Breast epithelium (tissue), 4 donors: Measurements from ENCODE around the gene PAQR8. TPM values are rescaled to one million over a fixed set of nuclear protein-coding genes. Genes with fewer than 3 reads are reported as not detected.
A peak's percentile ranks its signal among the peaks of the same experiment; 100 is the strongest.

ENCODE experiments used
- DNase-seq, 2 donors: peaks; one replicate each; pipeline ENCODE4 v3.0.0-alpha.2; 2019; ENCODE audit warnings: low spot score in 2 of 2
- H3K27ac ChIP-seq, 2 donors: fragments of 200-600 bp; sonication (generic) in 1 of 2; one replicate each; pipeline ENCODE4 v1.5.1; 2016 to 2019; ENCODE audit warnings: mild to moderate bottlenecking in 1 of 2
- H3K27me3 ChIP-seq, 2 donors: fragments of 200-600 bp; sonication (generic) in 1 of 2; one replicate each; pipeline versions ENCODE4 v1.5.1 to v1.6.0; 2017 to 2019; ENCODE audit warnings: control low read depth in 1 of 2, mild to moderate bottlenecking in 1 of 2
- H3K36me3 ChIP-seq: fragments of 200-600 bp; one replicate; pipeline ENCODE4 v1.5.1; 2019
- H3K4me1 ChIP-seq, 2 donors: fragments of 200-600 bp; sonication (generic); one replicate each; pipeline ENCODE4 v1.5.1; 2016 to 2019; ENCODE audit warnings: control low read depth in 1 of 2
- H3K4me3 ChIP-seq, 3 donors: fragments of 200-600 bp; sonication (generic); 1 replicate in 2 of 3; 2 replicates in 1 of 3; pipeline ENCODE4 v1.5.1; 2016 to 2019; ENCODE audit warnings: mild to moderate bottlenecking in 3 of 3, moderate library complexity in 2 of 3
- H3K9me3 ChIP-seq, 2 donors: fragments of 200-600 bp; sonication (generic) in 1 of 2; one replicate each; pipeline ENCODE4 v1.5.1; 2016 to 2019; ENCODE audit warnings: control low read depth in 1 of 2
- CTCF ChIP-seq, 3 donors: fragments of 450-650 bp; IDR thresholded peaks; one replicate each; pipeline ENCODE4 v1.5.1; 2016 to 2017; ENCODE audit warnings: antibody characterized with exemption in 3 of 3, mild to moderate bottlenecking in 3 of 3, moderate library complexity in 3 of 3
- POLR2A ChIP-seq: fragments of 450-650 bp; IDR thresholded peaks from one replicate; pipeline ENCODE4 v1.6.1; 2016; ENCODE audit warnings: antibody characterized with exemption, mild to moderate bottlenecking, moderate library complexity
- POLR2AphosphoS5 ChIP-seq, 3 donors: sonication (generic); formaldehyde crosslinking; IDR thresholded peaks; one replicate each; pipeline ENCODE4 v1.6.1; 2017; ENCODE audit warnings: antibody characterized with exemption in 3 of 3
- intact Hi-C: fragments of 100-400 bp; cut with DNase I; formaldehyde crosslinking; loops from one replicate; pipeline ENCODE4 v1.15.1; 2023; ENCODE audit warnings: low total_unique reads
- total RNA-seq, 3 donors: library from RNA; depleted of rRNA; stranded (reverse); fragments of >200 nt; gene quantifications; one replicate each; pipeline ENCODE4 v1.1.0, GENCODE V29; 2016

Gene PAQR8
- total RNA-seq, 3 donors from 2014 or later, result 4.0 to 4.6 (median 4.3) TPM

- H3K4me1 ChIP-seq, result no peaks in the 10 kb centered on the region
- TF ChIP-seq POLR2A (no peak), POLR2AphosphoS5 (IDR thresholded peaks at IDR 0.05) (no peak), CTCF (IDR thresholded peaks at IDR 0.05) (peak in 2 of 3 donors; percentile 33 to 43)
- H3K9me3 ChIP-seq, result no peaks in the 10 kb centered on the region
- no peaks in the 10 kb centered on the region for H3K27me3 ChIP-seq
- no peaks in the 10 kb centered on the region for H3K36me3 ChIP-seq
- intact Hi-C loops, result no loop called here
- H3K27ac ChIP-seq, result no peak overlapping the region
- no peak overlapping the region for H3K4me3 ChIP-seq
- DNase-seq, result no peak
Measured at GRCh38 chr6:52407467-52407866, 45.5 kb downstream of the PAQR8 start.

GRCh38 chr6:52409499-52409898, 47.5 kb downstream of the PAQR8 start:
- no peaks in the 10 kb centered on the region for H3K27me3 ChIP-seq
- intact Hi-C loops, result no loop called here

DNA sequence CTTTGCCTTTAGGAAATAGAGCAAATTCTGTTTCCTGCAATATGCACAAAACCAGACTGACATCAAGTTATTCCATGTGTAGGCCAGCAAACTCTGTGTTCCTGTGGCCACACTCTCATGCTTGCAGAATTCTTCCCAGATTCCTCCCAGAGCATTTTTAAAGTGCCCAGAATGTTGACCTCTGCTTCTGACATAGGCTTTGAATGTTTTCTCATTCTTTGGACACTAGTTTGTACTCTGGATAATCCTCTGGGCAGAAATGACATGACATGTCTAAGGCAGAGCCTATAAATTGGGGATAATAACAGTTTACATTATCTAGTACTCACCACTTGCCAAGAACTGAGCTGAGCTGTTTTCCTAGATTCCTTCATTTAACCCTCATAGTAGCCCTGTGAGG, 49.0 kb downstream of the PAQR8 start:
- H3K36me3 ChIP-seq, result no peaks in the 10 kb centered on the region
- no peak for DNase-seq
- TF ChIP-seq POLR2A (no peak), POLR2AphosphoS5 (IDR thresholded peaks at IDR 0.05) (no peak), CTCF (IDR thresholded peaks at IDR 0.05) (no peak)
- intact Hi-C loops, result no loop called here
- no peaks in the 10 kb centered on the region for H3K4me1 ChIP-seq
- no peak overlapping the region for H3K27ac ChIP-seq
- H3K9me3 ChIP-seq, result no peaks in the 10 kb centered on the region
- no peaks in the 10 kb centered on the region for H3K27me3 ChIP-seq
- H3K4me3 ChIP-seq, result no peak overlapping the region

More at GRCh38 chr6:52409499-52409898, 47.5 kb downstream of the PAQR8 start:
- H3K27ac ChIP-seq, result no peak overlapping the region
- H3K4me1 ChIP-seq, result no peaks in the 10 kb centered on the region
- H3K9me3 ChIP-seq, result no peaks in the 10 kb centered on the region
- TF ChIP-seq CTCF (IDR thresholded peaks at IDR 0.05), result no peak
- no peak for TF ChIP-seq POLR2A
- TF ChIP-seq POLR2AphosphoS5 (IDR thresholded peaks at IDR 0.05), result no peak
- H3K4me3 ChIP-seq, result no peak overlapping the region
- H3K36me3 ChIP-seq, result no peaks in the 10 kb centered on the region
- no peak for DNase-seq

DNA sequence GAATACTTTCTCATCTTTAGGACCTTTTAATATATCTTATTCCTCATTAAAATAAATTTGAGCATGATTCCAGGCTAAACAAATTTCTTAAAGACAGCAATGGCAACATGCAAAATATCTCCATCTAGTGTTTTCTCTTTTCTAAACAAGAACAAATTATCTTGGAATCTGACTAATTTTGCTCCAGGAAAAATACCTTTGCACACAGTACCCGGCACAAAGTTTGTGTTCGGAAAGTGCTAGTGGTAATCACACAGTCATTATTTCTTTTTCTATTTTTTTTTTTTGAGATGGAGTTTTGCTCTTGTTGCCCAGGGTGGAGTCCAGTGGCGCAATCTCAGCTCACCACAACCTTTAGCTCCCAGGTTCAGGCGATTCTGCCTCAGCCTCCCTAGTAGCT, 50.0 kb downstream of the PAQR8 start:
- TF ChIP-seq CTCF (IDR thresholded peaks at IDR 0.05) (no peak), POLR2AphosphoS5 (IDR thresholded peaks at IDR 0.05) (no peak), POLR2A (no peak)
- intact Hi-C loops, result no loop called here

GRCh38 chr6:52415333-52415732, 53.4 kb downstream of the PAQR8 start:
- no peak overlapping the region for H3K4me3 ChIP-seq
- no peak for TF ChIP-seq CTCF (IDR thresholded peaks at IDR 0.05)
- no peak for TF ChIP-seq POLR2AphosphoS5 (IDR thresholded peaks at IDR 0.05)
- TF ChIP-seq POLR2A, result no peak
- no peaks in the 10 kb centered on the region for H3K36me3 ChIP-seq
- H3K27ac ChIP-seq, result no peak overlapping the region
- H3K9me3 ChIP-seq, result no peaks in the 10 kb centered on the region
- intact Hi-C loops, result loop anchor here (5.0 kb wide), 1 partner anchor 182 kb away; no protein-coding TSS in a partner anchor
- H3K27me3 ChIP-seq, result no peaks in the 10 kb centered on the region
- no peaks in the 10 kb centered on the region for H3K4me1 ChIP-seq
- no peak for DNase-seq

More for the DNA sequence above, 50.0 kb downstream of the PAQR8 start:
- H3K27ac ChIP-seq, result no peak overlapping the region
- H3K36me3 ChIP-seq, result no peaks in the 10 kb centered on the region
- H3K9me3 ChIP-seq, result no peaks in the 10 kb centered on the region
- H3K27me3 ChIP-seq, result no peaks in the 10 kb centered on the region
- H3K4me3 ChIP-seq, result no peak overlapping the region
- DNase-seq, result no peak
- no peaks in the 10 kb centered on the region for H3K4me1 ChIP-seq
